T-helper 2 cell (primary cell): Measurements from ENCODE around the gene FCRL6.

Experiments used
- DNase-seq, 5 experiments: peaks; one replicate each; pipeline versions ENCODE4 v3.0.0 to v3.0.0-alpha.2; 2012 to 2022

Gene FCRL6

DNA sequence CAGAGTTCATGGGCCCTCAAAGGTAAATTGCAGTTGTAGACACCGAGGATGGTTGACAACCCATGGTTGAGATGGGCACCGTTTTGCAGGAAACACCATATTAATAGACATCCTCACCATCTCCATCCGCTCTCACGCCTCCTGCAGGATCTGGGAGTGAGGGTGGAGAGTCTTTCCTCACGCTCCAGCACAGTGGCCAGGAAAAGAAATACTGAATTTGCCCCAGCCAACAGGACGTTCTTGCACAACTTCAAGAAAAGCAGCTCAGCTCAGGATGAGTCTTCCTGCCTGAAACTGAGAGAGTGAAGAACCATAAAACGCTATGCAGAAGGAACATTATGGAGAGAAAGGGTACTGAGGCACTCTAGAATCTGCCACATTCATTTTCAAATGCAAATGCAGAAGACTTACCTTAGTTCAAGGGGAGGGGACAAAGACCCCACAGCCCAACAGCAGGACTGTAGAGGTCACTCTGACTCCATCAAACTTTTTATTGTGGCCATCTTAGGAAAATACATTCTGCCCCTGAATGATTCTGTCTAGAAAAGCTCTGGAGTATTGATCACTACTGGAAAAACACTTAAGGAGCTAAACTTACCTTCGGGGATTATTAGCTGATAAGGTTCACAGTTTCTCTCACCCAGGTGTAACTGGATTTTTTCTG is 33.8 kb downstream of the FCRL6 start:
- DNase-seq = no peak

- no peak for DNase-seq
Measured at GRCh38 chr1:159838715-159839114, 36.6 kb downstream of the FCRL6 start.

DNA sequence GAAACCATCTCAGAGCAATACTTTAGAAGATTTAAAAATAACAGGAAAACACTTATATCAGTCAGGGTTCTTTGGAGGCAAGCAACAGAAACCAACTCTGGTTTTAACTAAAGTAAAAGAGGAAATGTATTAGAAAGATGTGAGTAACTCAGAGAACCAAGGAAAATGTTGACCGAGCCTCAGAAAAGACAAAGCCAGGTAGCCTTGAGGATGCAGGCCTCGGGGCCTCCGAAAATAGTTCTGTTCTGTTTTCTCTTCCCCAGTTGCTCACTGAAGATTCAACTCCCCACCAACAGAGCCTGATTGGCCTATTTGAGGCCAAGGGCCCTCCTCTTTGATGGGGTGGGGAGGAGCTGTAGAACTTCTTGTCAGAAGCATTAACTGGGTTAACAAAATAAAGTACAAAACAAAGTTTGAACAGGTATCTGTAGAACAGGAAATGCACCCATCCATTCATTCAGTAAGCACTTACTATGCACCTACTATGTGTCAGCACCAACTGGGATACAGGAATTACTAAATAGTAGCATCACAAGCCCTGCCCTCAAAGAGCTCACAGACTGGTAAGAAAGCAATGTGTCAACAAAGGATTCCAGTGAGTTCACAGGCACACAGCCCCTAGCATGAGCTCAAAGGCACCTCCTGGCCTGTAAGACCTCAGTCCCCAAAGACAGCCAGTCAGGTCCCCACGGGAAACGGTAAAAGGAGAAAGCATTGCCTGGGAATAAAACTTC is 37.1 kb downstream of the FCRL6 start:
- no peak for DNase-seq

- DNase-seq = no peak
Measured at GRCh38 chr1:159841749-159842148, 39.6 kb downstream of the FCRL6 start.

GRCh38 chr1:159843459-159843858 is 41.3 kb downstream of the FCRL6 start:
- DNase-seq = no peak

- DNase-seq = no peak
Measured at GRCh38 chr1:159845751-159846629, 43.8 kb downstream of the FCRL6 start.

GRCh38 chr1:159847231-159847630 is 45.1 kb downstream of the FCRL6 start:
- no peak for DNase-seq

DNA sequence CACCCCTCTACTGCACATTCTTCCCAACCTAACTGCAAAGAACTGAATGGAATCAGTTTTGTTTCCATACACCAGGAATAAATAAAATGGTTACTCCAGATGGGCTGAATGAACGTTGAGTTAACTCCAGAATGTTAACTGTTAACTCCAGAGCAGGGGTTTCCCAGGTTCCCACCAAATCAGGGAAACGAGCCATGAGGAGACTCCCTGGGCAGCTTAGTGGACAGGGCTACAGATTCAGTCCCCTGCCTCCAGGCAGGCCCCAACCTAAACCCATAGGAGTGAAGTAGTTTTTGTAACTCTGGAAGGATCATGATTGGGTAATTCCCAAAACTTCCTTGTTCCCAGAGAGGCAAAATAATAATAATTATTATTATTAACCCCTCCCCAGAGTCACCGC is 46.2 kb downstream of the FCRL6 start:
- DNase-seq = no peak

DNA sequence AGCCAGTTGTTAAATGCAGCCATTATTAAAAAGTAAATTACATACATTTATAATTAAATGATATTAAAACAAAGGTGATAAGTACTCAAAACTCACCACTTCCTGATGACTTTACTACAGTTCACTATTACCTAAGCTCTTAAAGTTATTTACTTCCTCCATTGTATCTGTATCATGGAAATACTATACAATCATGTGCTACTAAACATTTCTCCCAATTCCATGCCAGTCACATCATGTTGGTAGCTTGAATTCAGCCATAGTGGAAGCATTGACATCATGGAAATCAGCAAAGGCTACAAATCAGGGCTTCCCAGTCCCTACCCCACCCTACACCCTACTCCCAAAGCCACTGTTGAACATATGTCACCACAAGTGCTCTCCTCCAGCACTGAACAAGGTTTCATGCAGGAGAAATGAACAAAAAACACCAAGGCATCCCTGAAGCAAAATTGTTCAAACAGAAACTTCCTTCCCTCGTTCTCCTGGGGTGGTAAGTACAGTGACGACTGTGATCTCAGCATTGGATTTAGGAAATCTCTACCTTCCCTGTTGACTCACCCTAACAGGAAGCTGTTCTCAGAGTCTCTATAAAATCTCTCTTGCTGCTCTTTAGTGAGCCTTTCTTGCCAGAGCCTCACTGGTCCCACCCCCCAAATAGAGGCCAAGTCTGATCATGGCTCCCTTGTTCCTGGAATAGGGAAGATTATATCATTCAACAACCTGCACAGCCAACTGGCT is 47.6 kb downstream of the FCRL6 start:
- no peak for DNase-seq

GRCh38 chr1:159851407-159851806 is 49.2 kb downstream of the FCRL6 start:
- DNase-seq = peak in 1 of 5 experiments; percentile 46

DNA sequence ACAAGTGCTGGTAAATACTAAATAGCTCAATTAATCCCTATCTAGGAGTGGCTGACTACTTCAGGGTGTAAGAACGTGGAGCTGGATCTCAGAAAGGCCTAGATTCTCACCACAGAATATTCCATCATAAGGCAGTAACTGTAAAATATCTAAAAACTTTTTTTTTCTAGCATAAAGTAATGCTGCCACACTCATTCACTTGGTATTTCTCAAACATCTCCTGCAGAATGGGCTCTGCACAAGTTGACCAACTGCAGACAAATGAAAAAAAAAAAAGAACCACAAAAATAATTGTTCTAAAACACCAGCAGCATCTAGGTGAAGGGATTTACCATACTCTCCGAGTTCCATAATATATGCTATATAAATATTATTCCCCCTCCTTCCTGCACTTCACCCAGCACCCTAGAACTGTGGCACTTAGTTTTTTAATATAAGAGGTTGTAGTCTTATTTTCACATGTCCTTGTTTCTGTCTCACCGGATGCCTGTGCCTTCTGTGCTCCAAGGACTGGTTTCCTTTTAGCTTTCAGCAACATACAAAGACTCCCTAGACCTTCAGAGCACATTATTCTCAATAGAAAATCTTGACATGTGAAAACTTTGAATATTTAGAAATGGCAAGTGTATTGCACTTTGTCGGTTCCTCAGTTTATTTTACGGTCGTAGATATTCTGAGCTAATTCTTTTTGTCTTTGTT is 51.4 kb downstream of the FCRL6 start:
- DNase-seq = no peak

DNA sequence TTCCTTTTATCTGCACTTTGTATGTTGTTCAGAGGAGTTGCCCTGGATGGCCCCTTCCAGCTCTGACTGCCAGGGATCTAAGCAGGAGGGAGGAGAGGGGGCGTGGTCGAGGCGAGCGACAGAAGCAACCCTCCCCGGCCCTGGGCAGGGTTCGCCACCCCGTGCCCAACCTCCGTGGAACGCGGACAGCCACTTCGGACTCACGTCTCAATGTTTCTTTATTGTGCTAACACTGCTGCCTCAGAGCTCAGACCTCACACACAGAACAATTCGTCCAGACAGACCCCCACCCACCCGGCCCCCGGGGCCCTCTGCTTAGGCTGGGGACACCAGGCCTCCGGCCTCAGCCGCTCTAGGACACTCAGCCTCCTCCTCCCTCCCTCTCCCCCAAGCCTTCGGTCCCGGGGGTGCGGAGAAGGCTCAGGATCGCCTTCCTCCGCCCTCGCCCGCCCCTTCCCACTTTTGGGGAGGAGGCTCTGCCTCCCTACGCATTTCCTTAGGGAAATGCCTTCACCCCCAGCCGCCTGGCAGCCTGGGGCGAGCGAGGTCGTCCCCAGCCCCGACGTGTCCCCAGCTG is 52.0 kb downstream of the FCRL6 start:
- DNase-seq = peak in 1 of 5 experiments; percentile 34

DNA sequence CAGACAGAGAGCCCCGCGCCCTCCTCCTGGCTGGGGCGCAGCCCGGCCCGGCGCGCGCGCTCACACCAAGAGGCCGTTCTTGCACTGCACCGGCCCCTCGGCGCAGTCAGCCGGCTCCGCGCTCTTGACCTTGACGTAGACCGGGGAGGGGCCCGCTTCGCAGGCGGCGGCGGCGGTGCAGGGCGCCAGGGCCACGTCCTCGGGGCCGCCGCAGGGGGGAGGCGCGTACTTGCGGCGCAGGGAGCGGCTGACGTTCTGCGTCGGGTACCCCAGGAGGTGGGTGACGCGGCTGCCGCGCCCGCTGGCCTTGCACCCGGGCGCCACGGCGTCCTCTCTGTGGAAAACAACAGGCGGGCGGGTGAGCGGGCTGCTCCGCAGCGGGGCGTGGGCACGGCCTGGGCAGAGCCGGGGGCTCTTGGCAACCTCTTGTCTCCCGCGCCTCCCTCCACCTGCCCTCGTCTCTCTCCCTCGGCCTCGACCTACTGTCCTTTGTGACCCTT is 52.6 kb downstream of the FCRL6 start:
- DNase-seq = peak; percentile 27 to 94 (median 65)

DNA sequence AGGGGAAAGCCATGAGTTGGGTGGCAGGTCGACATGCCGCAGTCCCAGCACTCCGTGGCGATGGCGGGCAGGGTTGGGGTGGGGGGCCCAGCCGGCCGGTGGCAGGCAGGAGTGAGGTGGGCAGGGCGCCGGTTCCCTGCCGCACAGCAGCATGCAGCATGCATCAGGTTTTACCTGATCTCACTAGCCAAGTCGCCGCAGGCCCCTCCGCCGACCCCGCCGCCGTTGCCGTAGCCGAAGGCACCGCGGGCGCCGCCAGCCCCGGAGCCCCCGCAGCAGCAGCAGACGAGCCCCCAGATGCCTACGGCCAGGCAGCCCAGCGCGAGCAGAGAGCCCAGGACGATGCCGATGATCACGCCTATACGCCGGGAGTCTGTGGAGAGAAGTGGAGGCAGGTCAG is 53.5 kb downstream of the FCRL6 start:
- no peak for DNase-seq

GRCh38 chr1:159856576-159856975 is 54.4 kb downstream of the FCRL6 start:
- DNase-seq = no peak

DNA sequence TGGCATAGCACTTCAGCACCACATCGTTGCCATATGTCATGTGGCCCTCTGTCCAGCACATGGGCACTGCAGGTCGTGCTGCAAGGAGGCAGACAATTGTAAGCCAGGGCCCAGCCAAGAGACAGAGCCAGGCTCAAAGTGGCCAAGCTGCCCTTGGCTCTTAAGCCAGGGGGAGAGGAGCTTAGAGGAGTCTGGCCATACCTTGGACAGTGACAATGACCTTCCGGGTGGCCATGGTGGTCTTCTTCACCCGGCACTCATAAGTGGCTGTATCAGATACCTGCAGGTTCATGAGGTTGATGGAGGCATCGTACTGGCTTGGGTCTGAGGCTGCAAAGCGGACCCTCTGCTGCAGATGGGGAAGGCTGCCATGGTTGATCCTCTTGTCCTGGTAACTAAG is 55.7 kb downstream of the FCRL6 start:
- DNase-seq = no peak

- DNase-seq = no peak
Measured at GRCh38 chr1:159859767-159860322, 57.7 kb downstream of the FCRL6 start.

GRCh38 chr1:159860456-159860855 is 58.3 kb downstream of the FCRL6 start:
- no peak for DNase-seq

DNA sequence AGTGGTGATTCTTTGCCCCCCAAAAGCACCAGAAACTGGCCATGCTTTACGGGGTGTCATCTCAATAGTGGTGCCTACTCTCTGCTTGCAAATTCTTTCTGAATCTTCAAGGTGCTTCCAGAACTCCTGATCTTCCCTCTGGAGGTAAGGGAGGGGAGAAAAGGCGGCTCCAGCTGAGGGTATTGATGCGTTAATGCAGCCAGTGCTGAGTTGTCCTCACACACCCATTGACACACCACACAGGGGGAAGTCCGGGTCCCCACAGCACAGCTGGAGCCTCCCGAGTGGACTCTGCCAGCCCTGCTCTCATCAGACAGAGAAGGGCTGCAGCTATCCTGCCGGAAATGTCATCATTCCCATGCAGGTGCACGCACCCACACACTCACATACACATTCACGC is 59.1 kb downstream of the FCRL6 start:
- DNase-seq = no peak

DNA sequence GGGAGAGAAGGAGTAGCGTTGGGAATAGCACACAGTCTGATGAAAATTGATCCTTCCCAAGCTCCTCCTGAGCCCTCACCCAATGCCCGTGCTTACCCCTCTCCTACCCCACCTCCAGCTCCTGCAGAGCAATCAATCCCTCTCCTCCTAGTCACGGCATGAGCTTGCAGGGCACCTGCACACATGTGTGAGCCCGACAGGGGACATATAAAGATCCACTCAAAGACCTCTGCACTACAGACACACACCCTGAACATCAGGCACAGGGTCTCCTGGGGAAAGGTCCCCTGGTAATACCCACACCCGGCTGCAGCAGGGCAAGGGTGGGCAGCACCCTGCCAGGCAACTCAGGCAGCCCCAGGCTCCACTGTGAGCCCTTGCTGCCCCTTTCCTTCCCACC is 59.9 kb downstream of the FCRL6 start:
- DNase-seq = no peak

GRCh38 chr1:159862557-159862956 is 60.4 kb downstream of the FCRL6 start, which contains the start of gene VSIG8:
Gene VSIG8 (minus strand): TSS chr1:159862657. CDS start chr1:159862521, 136 bp downstream.
- no peak for DNase-seq
